Prostate gland (tissue), 2 donors: ENCODE measurements around the gene KDELR1.

Source experiments
- POLR2A ChIP-seq: fragments of 450-650 bp; IDR thresholded peaks from one replicate; pipeline ENCODE4 v1.6.1; 2016; ENCODE audit warnings: antibody characterized with exemption, mild to moderate bottlenecking
- POLR2AphosphoS5 ChIP-seq: sonication (generic); formaldehyde crosslinking; IDR thresholded peaks from one replicate; pipeline ENCODE4 v1.6.1; 2017; ENCODE audit warnings: antibody characterized with exemption
- TF ChIP-seq, protein P1 (sequence below), 4 experiments: fragments of 200-600 bp in 2 of 4; fragments of 450-650 bp in 2 of 4; sonication (generic) in 2 of 4; IDR thresholded peaks; 1 replicate in 3 of 4; 2 replicates in 1 of 4; pipeline ENCODE4 v1.5.1; 2016 to 2019; ENCODE audit warnings: antibody characterized with exemption in 4 of 4, mild to moderate bottlenecking in 2 of 4, moderate library complexity in 2 of 4

DNA sequence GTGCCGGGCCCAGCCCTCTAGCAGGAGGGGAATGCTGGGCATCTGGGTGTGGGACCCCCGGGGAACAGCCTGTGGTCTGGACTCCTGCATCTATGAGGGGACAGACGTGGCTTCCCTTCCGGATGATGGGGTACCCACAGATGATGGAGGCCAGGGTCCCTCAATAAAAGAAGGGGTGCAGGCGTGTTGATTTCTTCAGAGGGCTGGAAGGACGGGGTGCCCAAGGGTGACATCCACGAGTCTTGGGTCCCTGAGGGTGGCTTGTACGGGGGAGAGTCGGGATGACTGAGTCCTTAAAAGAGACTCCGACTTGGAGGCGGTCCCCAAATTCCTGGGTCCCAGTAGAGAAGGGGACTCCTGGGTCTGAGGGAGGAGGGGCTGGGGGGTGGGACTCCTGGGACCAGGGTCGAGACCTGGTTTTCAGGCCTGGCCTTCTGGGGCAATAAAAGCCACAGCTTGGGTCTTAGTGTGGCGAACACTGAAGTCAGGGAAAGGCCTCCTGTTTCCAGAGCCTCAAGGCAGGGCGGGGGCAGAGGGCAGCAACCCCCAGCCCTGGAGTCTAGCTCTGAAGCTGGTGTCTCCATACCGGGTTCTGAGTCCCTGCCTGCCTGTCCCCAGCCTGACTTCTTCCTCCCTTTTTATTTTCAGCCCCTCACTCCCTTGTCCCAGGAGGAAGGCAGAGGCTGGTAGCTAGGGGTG is 1.7 kb upstream of the KDELR1 start:
- TF ChIP-seq POLR2AphosphoS5 (no peak), POLR2A (no peak)
- TF ChIP-seq, protein P1, sequence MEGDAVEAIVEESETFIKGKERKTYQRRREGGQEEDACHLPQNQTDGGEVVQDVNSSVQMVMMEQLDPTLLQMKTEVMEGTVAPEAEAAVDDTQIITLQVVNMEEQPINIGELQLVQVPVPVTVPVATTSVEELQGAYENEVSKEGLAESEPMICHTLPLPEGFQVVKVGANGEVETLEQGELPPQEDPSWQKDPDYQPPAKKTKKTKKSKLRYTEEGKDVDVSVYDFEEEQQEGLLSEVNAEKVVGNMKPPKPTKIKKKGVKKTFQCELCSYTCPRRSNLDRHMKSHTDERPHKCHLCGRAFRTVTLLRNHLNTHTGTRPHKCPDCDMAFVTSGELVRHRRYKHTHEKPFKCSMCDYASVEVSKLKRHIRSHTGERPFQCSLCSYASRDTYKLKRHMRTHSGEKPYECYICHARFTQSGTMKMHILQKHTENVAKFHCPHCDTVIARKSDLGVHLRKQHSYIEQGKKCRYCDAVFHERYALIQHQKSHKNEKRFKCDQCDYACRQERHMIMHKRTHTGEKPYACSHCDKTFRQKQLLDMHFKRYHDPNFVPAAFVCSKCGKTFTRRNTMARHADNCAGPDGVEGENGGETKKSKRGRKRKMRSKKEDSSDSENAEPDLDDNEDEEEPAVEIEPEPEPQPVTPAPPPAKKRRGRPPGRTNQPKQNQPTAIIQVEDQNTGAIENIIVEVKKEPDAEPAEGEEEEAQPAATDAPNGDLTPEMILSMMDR (IDR thresholded peaks at IDR 0.05): no peak
